C4-2B (cell line): ENCODE measurements around the gene NLGN1.

Source experiments
- H3K27ac ChIP-seq: fragments of 450-650 bp; 2 replicates; pipeline ENCODE4 v1.5.1; 2017
- CTCF ChIP-seq: fragments of 450-650 bp; conservative IDR thresholded peaks from 2 replicates; pipeline ENCODE4 v1.5.1; 2017; ENCODE audit warnings: mild to moderate bottlenecking
- ZFX ChIP-seq: fragments of 450-650 bp; IDR thresholded peaks from 2 replicates; pipeline ENCODE4 v1.6.1; 2017

NLGN1 gene

GRCh38 chr3:173568623-173569022 lies 171.1 kb downstream of the NLGN1 start:
- TF ChIP-seq ZFX (no peak), CTCF (no peak)
- no peak overlapping the region for H3K27ac ChIP-seq

- H3K27ac ChIP-seq: no peak overlapping the region
- TF ChIP-seq CTCF (no peak), ZFX (no peak)
Observed at GRCh38 chr3:173583496-173583895, 186.0 kb downstream of the NLGN1 start.

GRCh38 chr3:173584093-173584837 lies 186.7 kb downstream of the NLGN1 start:
- H3K27ac ChIP-seq: no peak overlapping the region
- peak; percentile 80 for TF ChIP-seq CTCF
- no peak for TF ChIP-seq ZFX

- TF ChIP-seq CTCF: no peak
- TF ChIP-seq ZFX: no peak
- H3K27ac ChIP-seq: no peak overlapping the region
Observed at GRCh38 chr3:173584838-173585831, 187.6 kb downstream of the NLGN1 start.

- no peak for TF ChIP-seq ZFX
- TF ChIP-seq CTCF: no peak
- no peak overlapping the region for H3K27ac ChIP-seq
Observed at GRCh38 chr3:173586166-173586565, 188.6 kb downstream of the NLGN1 start.

GRCh38 chr3:173587055-173587454 lies 189.5 kb downstream of the NLGN1 start:
- H3K27ac ChIP-seq: no peak overlapping the region
- TF ChIP-seq CTCF: no peak

DNA sequence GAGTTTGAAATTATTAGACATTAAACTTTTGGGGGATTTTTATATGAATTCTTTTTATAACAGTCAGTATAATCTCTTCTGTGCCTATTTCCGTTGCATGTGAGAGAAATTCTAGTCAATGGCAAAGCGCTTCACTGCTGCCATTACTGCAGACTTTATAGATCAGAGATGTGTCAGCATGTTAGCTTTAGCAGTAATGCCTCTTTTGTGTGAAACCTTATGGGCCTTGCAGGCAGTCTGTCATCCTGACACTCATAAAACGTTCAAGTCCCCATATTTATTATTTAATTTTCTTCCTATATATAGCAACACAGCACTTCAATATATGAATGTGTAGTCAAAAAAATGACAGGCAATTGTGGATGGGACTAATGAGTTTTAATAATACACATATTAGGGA lies 191.0 kb downstream of the NLGN1 start:
- H3K27ac ChIP-seq: no peak overlapping the region
- no peak for TF ChIP-seq ZFX
- no peak for TF ChIP-seq CTCF
